VCaP (cell line): ENCODE measurements around the gene BTBD2.

Experiments used
- H3K27ac ChIP-seq: fragments of 450-650 bp; 2 replicates; pipeline ENCODE4 v1.5.1; 2017
- TF ChIP-seq, protein P1 (sequence below): fragments of 450-650 bp; conservative IDR thresholded peaks from 2 replicates; pipeline ENCODE4 v1.5.1; 2017; ENCODE audit warnings: mild to moderate bottlenecking, moderate library complexity

BTBD2 gene

DNA sequence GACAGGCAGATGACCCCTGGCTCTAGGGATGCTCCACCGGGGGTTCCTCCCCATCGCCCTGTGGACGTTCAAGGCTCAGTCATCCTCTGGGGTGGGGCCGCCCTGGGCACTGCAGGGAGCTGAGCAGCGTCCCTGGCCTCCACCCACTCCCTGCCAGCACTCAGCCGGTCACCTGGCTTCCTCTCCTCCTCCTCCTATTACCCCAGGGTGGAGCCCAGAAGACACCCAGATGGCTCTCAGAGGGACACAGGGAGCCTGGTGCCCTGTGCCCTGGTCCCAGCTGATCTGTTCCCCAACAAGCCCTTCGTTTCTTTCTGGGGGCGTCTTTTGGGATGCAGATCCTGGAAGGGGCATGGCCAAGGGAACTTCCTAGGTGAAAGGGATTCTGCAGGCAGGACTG, 39.2 kb upstream of the BTBD2 start:
- TF ChIP-seq, protein P1, sequence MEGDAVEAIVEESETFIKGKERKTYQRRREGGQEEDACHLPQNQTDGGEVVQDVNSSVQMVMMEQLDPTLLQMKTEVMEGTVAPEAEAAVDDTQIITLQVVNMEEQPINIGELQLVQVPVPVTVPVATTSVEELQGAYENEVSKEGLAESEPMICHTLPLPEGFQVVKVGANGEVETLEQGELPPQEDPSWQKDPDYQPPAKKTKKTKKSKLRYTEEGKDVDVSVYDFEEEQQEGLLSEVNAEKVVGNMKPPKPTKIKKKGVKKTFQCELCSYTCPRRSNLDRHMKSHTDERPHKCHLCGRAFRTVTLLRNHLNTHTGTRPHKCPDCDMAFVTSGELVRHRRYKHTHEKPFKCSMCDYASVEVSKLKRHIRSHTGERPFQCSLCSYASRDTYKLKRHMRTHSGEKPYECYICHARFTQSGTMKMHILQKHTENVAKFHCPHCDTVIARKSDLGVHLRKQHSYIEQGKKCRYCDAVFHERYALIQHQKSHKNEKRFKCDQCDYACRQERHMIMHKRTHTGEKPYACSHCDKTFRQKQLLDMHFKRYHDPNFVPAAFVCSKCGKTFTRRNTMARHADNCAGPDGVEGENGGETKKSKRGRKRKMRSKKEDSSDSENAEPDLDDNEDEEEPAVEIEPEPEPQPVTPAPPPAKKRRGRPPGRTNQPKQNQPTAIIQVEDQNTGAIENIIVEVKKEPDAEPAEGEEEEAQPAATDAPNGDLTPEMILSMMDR, result no peak
- no peak overlapping the region for H3K27ac ChIP-seq

DNA sequence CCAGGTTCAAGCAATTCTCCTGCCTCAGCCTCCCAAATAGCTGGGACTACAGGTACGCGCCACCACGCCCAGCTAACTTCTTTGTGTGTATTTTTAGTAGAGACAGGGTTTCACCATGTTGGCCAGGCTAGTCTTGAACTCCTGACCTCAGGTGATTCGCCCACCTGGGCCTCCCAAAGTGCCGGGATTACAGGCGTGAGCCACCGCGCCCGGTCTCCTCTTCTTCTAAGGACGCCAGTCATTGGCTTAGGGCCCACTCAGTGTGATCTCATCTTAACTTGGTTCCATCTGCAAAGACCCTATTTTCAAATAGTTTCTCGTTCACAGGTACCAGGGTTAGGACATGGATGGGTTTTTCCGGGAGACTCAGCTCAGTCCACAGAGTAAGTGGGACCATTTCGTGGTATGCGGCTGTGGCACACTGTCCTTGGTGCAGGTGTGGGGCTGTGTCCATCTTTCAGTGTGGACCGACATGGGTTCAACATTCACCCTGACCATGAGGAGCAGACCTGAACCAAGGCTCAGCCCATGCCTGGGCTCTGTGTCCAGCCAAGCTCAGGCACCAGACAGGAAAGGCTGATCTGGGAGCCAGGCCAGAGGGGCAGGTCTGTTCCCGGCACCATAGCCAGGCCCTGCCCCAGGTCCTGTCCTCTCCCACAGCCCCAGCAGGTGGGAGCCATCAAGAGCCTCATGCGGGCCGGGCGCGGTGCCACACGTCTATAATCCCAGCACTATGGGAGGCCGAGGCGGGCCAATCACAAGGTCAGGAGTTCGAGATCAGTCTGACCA, 38.3 kb upstream of the BTBD2 start:
- 0 out of 2 replicates have a peak overlapping the region, but pooled peaks have one; percentile 2 for H3K27ac ChIP-seq
- TF ChIP-seq, protein P1, result no peak

DNA sequence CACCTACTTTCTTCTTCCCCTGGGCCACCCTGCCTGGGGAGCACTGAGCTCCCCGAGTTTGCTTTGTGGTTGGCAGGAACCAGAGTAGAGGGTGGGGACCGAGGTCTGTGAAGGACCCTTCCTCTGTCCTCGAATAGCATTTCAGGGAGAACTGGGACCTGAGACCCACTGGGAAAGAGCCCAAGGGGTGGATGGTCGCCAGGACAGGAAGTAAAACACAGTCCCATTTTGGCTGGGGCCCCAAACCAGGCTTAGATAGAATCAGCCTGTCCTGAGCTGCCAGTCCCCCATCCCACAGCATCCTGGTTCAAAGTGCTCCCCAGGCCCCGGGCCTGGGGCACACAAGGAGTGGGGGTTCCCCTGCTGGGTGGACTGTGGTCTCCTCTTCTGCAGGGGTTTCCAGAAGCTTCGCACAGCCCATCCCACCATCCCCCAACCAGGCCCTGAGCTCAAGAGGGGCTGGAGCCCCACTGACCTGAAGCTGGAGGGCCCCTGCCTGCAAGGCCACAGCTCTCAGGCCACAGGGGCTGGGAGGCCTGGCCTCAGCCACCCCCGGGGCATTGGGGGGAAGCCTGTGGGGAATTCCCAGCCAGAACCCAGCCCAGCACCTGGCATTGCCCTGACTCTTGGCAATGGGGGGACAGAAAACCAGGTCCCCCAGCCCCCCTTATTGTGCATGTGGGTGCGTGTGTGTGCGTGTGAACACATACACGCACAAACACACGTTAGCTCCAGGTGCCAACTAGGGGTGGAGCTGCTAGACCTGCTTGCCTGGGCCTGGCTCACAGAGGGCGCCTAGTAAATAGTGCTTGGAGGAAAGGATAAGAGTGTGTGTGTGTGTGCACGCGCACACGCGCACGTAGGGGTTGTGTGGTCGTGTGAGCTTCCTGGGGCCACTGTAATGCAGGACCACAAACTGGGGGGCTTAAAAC, 36.5 kb upstream of the BTBD2 start:
- TF ChIP-seq, protein P1, result no peak
- peak overlapping the region; percentile 91 for H3K27ac ChIP-seq

DNA sequence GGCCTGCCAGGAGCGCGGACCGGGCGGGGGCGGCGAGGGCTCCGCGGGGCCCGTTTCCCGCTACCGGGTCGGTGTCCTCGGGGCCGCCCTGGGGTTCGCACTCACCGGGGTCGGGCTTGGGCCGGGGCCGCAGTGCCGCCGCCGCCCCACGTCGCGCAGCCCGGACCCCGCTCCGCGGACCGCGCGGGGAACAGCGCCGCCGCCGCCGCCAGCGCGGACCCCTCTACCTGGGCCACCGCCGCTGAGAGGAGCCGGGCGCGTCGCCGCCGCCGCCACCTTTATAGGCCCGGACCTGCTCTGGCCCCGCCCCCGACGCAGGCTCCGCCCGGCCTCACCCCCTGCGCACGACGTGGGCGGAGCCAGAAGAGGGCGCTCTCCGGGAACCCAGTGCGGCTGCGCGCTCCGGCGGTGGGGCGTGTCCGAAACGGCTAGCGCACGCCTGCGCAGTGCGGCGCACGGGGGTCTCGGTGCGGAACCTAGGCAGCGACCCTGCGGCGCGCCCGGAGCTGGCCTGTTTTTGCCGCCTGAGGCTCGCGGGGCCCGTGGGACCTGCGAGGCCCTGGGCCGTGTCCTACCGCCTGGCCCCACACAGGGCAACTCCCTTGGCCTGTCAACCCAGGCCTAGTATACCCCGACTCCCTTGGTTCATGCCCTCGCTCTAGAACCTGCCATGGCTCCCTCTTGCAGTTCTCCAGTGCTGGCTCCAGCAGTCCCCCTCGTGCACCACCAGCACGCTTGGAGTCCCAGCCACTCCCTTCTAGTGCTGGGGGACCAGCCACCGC, 35.7 kb upstream of the BTBD2 start, which contains the start of gene MKNK2:
Gene MKNK2 (minus strand): TSS at position 254 of the 782 bp plus-strand sequence. CDS start 393 bp downstream, outside the sequence.
- TF ChIP-seq, protein P1, result peak; percentile 60
- H3K27ac ChIP-seq, result peak within 1 kb of the TSS; percentile 91

DNA sequence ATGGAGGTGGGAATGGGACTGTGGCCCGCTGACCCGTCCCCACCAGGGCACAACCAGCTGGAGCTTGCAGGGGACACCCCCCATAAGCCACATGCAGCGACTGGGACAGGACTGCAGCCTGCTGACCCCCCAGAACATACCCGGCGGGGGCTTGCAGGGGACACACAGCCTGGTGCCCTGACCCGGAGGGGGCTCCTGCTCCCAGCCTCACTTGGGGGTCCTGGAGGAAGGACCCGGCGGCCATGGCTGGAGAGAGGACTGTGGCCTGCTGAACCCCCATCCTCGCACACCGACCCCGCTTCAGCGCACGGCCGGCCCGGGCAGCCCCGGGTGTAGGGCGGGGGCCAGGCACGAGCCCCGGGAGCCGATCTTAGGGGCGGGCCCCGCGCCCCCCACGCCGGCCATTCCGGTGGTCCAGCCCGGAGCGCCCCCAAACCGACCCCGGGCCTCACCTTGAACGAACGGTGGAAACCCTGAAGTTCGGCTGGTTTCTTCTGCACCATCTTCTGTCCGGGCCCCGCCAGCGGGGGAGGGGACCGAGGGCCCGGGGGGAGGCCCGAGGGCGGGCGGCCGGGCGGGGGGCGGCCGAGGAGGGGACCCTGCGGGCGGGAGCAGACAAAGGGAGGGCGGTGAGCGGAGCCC, 35.0 kb upstream of the BTBD2 start:
- TF ChIP-seq, protein P1, result no peak

DNA sequence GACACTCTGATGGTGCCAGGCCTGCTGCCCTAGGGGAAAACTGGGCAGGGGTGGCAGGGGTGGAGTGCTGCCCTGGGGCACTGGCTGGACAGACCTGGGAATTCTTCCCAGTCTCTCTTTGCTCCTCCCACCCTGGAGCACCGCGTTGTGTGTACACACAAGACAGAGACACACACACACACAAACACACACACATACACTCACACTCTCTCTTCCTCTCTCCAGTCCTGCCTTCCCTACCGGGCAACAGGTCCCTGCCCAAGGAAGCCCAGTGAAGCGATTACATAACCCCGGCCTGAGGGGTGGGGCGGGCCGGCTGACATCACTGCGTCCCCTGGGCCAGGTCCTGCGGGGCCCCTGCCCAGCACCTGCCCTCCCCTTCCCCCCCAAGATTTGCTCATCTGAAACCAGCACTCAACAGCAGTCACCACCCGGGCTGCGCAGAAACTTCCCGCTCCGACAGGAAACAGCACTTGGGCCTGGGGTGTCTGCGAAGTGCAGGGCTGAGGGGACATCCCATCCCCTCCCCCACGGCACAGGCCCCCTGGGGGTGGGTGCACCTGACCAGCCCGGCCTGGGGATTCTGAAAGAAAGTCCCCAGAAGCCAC, 34.3 kb upstream of the BTBD2 start:
- TF ChIP-seq, protein P1, result no peak
- H3K27ac ChIP-seq, result peak overlapping the region; percentile 91

More for the DNA sequence above, 35.0 kb upstream of the BTBD2 start:
- peak overlapping the region; percentile 91 for H3K27ac ChIP-seq
